Rectal smooth muscle tissue (tissue), 1 donor: ENCODE results near the gene KRTAP4-1.
"Not testable (repeated sequence)": the region's sequence is repeated elsewhere in the genome, so short reads cannot be mapped to it uniquely, and the experiment has no call there.

Source experiments
- H3K27ac ChIP-seq: one replicate; pipeline ENCODE4 v1.7.0; 2013; ENCODE audit warnings: low read depth, low read length, inconsistent platforms
- H3K27me3 ChIP-seq: one replicate; pipeline ENCODE4 v1.7.0; 2013; ENCODE audit warnings: low read length; ENCODE audit not compliant: control insufficient read depth, insufficient read depth
- H3K36me3 ChIP-seq: one replicate; pipeline ENCODE4 v1.7.0; 2013; ENCODE audit warnings: low read length; ENCODE audit not compliant: control insufficient read depth, insufficient read depth
- H3K4me1 ChIP-seq: one replicate; pipeline ENCODE4 v1.7.0; 2013; ENCODE audit warnings: low read length; ENCODE audit not compliant: control insufficient read depth, insufficient read depth
- H3K4me3 ChIP-seq: one replicate; pipeline ENCODE4 v1.7.0; 2013; ENCODE audit warnings: low read length
- H3K9ac ChIP-seq: one replicate; pipeline ENCODE4 v1.7.0; 2013; ENCODE audit warnings: low read length

The KRTAP4-1 gene

GRCh38 chr17:41184480-41184961 lies at the start of gene KRTAP4-1:
KRTAP4-1 (minus strand) TSS chr17:41184911; CDS start chr17:41184854, 57 bp downstream.
- Histone ChIP-seq H3K27me3 (no peaks in the 10 kb centered on the region), H3K27ac (no peak within 1 kb of the TSS), H3K4me3 (no peak within 1 kb of the TSS), H3K4me1 (no peaks in the 10 kb centered on the region), H3K36me3 (no peaks in the 10 kb centered on the region), H3K9ac (no peak within 1 kb of the TSS)

- not testable (repeated sequence) for H3K36me3 ChIP-seq, H3K27me3 ChIP-seq, H3K27ac ChIP-seq, H3K4me3 ChIP-seq, H3K4me1 ChIP-seq, H3K9ac ChIP-seq
Observed at GRCh38 chr17:41232399-41233105, 47.8 kb upstream of the KRTAP4-1 start, which contains the start of gene KRTAP9-3. KRTAP9-3 (plus strand) TSS chr17:41232449; CDS start chr17:41232502, 53 bp downstream.

GRCh38 chr17:41231731-41232130 lies 47.0 kb upstream of the KRTAP4-1 start:
- no peak overlapping the region for H3K9ac ChIP-seq
- H3K4me3 ChIP-seq = no peak overlapping the region
- no peak overlapping the region for H3K27ac ChIP-seq
- H3K36me3 ChIP-seq = no peaks in the 10 kb centered on the region
- H3K27me3 ChIP-seq = no peaks in the 10 kb centered on the region
- no peaks in the 10 kb centered on the region for H3K4me1 ChIP-seq

GRCh38 chr17:41230094-41230493 lies 45.4 kb upstream of the KRTAP4-1 start:
- no peak overlapping the region for H3K9ac ChIP-seq
- no peak overlapping the region for H3K4me3 ChIP-seq
- no peaks in the 10 kb centered on the region for H3K36me3 ChIP-seq
- H3K27me3 ChIP-seq = peaks cover 2% of the 10 kb centered on the region
- H3K27ac ChIP-seq = no peak overlapping the region
- H3K4me1 ChIP-seq = no peaks in the 10 kb centered on the region

GRCh38 chr17:41226598-41227095 lies 41.9 kb upstream of the KRTAP4-1 start, which contains the start of gene KRTAP9-2:
KRTAP9-2 (plus strand) TSS chr17:41226648; CDS start chr17:41226655, 7 bp downstream.
- H3K27ac ChIP-seq, H3K4me1 ChIP-seq, H3K36me3 ChIP-seq, H3K27me3 ChIP-seq, H3K9ac ChIP-seq, H3K4me3 ChIP-seq: not testable (repeated sequence)

GRCh38 chr17:41226051-41226450 lies 41.3 kb upstream of the KRTAP4-1 start:
- H3K36me3 ChIP-seq = no peaks in the 10 kb centered on the region
- H3K4me1 ChIP-seq = no peaks in the 10 kb centered on the region
- no peak overlapping the region for H3K9ac ChIP-seq
- peaks cover 2% of the 10 kb centered on the region for H3K27me3 ChIP-seq
- H3K4me3 ChIP-seq = no peak overlapping the region
- H3K27ac ChIP-seq = no peak overlapping the region

- H3K4me3 ChIP-seq = no peak overlapping the region
- H3K27me3 ChIP-seq = peaks cover 2% of the 10 kb centered on the region
- no peaks in the 10 kb centered on the region for H3K4me1 ChIP-seq
- H3K27ac ChIP-seq = no peak overlapping the region
- H3K9ac ChIP-seq = no peak overlapping the region
- no peaks in the 10 kb centered on the region for H3K36me3 ChIP-seq
Observed at GRCh38 chr17:41223821-41224220, 39.1 kb upstream of the KRTAP4-1 start.

GRCh38 chr17:41215681-41216080 lies 31.0 kb upstream of the KRTAP4-1 start:
- no peak overlapping the region for H3K9ac ChIP-seq
- no peak overlapping the region for H3K4me3 ChIP-seq
- no peak overlapping the region for H3K27ac ChIP-seq
- H3K36me3 ChIP-seq = no peaks in the 10 kb centered on the region
- H3K4me1 ChIP-seq = no peaks in the 10 kb centered on the region
- H3K27me3 ChIP-seq = no peaks in the 10 kb centered on the region

GRCh38 chr17:41212524-41213169 lies 27.9 kb upstream of the KRTAP4-1 start:
- no peak overlapping the region for H3K27ac ChIP-seq
- H3K36me3 ChIP-seq = no peaks in the 10 kb centered on the region
- no peak overlapping the region for H3K4me3 ChIP-seq
- H3K27me3 ChIP-seq = no peaks in the 10 kb centered on the region
- H3K9ac ChIP-seq = no peak overlapping the region
- H3K4me1 ChIP-seq = no peaks in the 10 kb centered on the region

- Histone ChIP-seq H3K36me3 (no peaks in the 10 kb centered on the region), H3K9ac (no peak overlapping the region), H3K27ac (no peak overlapping the region), H3K4me3 (no peak overlapping the region), H3K4me1 (no peaks in the 10 kb centered on the region), H3K27me3 (no peaks in the 10 kb centered on the region)
Observed at GRCh38 chr17:41211845-41212466, 27.2 kb upstream of the KRTAP4-1 start.

- Histone ChIP-seq H3K27me3 (no peaks in the 10 kb centered on the region), H3K9ac (no peak overlapping the region), H3K4me3 (no peak overlapping the region), H3K36me3 (no peaks in the 10 kb centered on the region), H3K4me1 (no peaks in the 10 kb centered on the region), H3K27ac (no peak overlapping the region)
Observed at GRCh38 chr17:41199421-41200078, 14.8 kb upstream of the KRTAP4-1 start.

GRCh38 chr17:41196068-41196467 lies 11.4 kb upstream of the KRTAP4-1 start:
- no peak overlapping the region for H3K4me3 ChIP-seq
- no peaks in the 10 kb centered on the region for H3K36me3 ChIP-seq
- no peak overlapping the region for H3K9ac ChIP-seq
- no peaks in the 10 kb centered on the region for H3K4me1 ChIP-seq
- H3K27me3 ChIP-seq = no peaks in the 10 kb centered on the region
- H3K27ac ChIP-seq = no peak overlapping the region
